Keratinocyte (primary cell): ENCODE data around the gene RHOBTB3. TPM values are rescaled to one million over a fixed set of nuclear protein-coding genes. Genes with fewer than 3 reads are reported as not detected.

Experiments used
- DNase-seq: peaks from one replicate; pipeline ENCODE4 v3.0.0-alpha.2; 2011; ENCODE audit warnings: low read depth, missing footprints, low spot score
- FAIRE-seq: peaks from 2 replicates; lab custom pipeline; 2011; peaks lifted over from hg19 to GRCh38; lab: Jason Lieb, UNC
- H2AFZ ChIP-seq: 2 replicates; pipeline ENCODE4 v1.6.0; 2012; ENCODE audit warnings: low read length, control low read depth, inconsistent platforms; ENCODE audit not compliant: control insufficient read depth
- H3K27ac ChIP-seq: 2 replicates; pipeline ENCODE4 v1.5.1; 2011; ENCODE audit warnings: low read length; ENCODE audit not compliant: control insufficient read depth, insufficient read depth
- H3K27me3 ChIP-seq: 3 replicates; pipeline ENCODE4 v1.6.0; 2011; ENCODE audit warnings: low read length; ENCODE audit not compliant: control insufficient read depth, insufficient read depth; ENCODE audit errors: extremely low read depth
- H3K36me3 ChIP-seq, 2 experiments: 2 replicates in 1 of 2; 3 replicates in 1 of 2; pipeline ENCODE4 v1.5.1; 2011; ENCODE audit warnings: low read length in 2 of 2, mild to moderate bottlenecking in 1 of 2; ENCODE audit not compliant: control insufficient read depth in 2 of 2, insufficient read depth in 2 of 2; ENCODE audit errors: extremely low read depth in 1 of 2
- H3K4me1 ChIP-seq: 3 replicates; pipeline ENCODE4 v1.5.1; 2011; ENCODE audit warnings: low read length; ENCODE audit not compliant: control insufficient read depth, insufficient read depth; ENCODE audit errors: extremely low read depth
- H3K4me2 ChIP-seq: 3 replicates; pipeline ENCODE4 v1.6.0; 2011; ENCODE audit warnings: low read depth, low read length; ENCODE audit not compliant: control insufficient read depth, insufficient read depth; ENCODE audit errors: extremely low read depth
- H3K4me3 ChIP-seq, 3 experiments: fragments of 200-600 bp in 1 of 3; sonication (generic) in 1 of 3; 2 replicates in 2 of 3; 3 replicates in 1 of 3; pipeline ENCODE4 v1.5.1; 2011 to 2016; ENCODE audit warnings: low read length in 3 of 3, mild to moderate bottlenecking in 3 of 3, control low read depth in 2 of 3, inconsistent platforms in 1 of 3, low read depth in 1 of 3, mixed read lengths in 1 of 3, mixed run types in 1 of 3, moderate library complexity in 1 of 3; ENCODE audit not compliant: control insufficient read depth in 2 of 3, insufficient read depth in 2 of 3; ENCODE audit errors: extremely low read depth in 1 of 3
- H3K79me2 ChIP-seq: 2 replicates; pipeline ENCODE4 v1.6.0; 2012; ENCODE audit warnings: low read length; ENCODE audit not compliant: control insufficient read depth, insufficient read depth
- H3K9ac ChIP-seq: 3 replicates; pipeline ENCODE4 v1.6.0; 2011; ENCODE audit warnings: low read length; ENCODE audit not compliant: control insufficient read depth, insufficient read depth; ENCODE audit errors: extremely low read depth
- H3K9me1 ChIP-seq: 3 replicates; pipeline ENCODE4 v1.6.0; 2011; ENCODE audit warnings: low read length; ENCODE audit not compliant: control insufficient read depth, insufficient read depth; ENCODE audit errors: extremely low read depth
- H3K9me3 ChIP-seq: 2 replicates; pipeline ENCODE4 v1.5.1; 2012; ENCODE audit warnings: low read depth, low read length; ENCODE audit not compliant: control insufficient read depth
- H4K20me1 ChIP-seq: 3 replicates; pipeline ENCODE4 v1.6.0; 2011; ENCODE audit warnings: low read length; ENCODE audit not compliant: control insufficient read depth, insufficient read depth; ENCODE audit errors: extremely low read depth
- CTCF ChIP-seq, 3 experiments: IDR thresholded peaks in 1 of 3; conservative IDR thresholded peaks in 1 of 3; optimal IDR thresholded peaks in 1 of 3; 2 replicates in 2 of 3; 3 replicates in 1 of 3; pipeline versions ENCODE3 to v1.5.1; 2011; ENCODE audit warnings: low read length in 3 of 3, mild to moderate bottlenecking in 3 of 3, moderate library complexity in 2 of 3, control low read depth in 1 of 3, inconsistent platforms in 1 of 3; ENCODE audit not compliant: insufficient read depth in 2 of 3; ENCODE audit errors: extremely low read depth in 1 of 3
- EZH2 ChIP-seq: IDR thresholded peaks from one replicate; pipeline ENCODE4 v1.6.1; 2012; ENCODE audit warnings: inconsistent platforms, mild to moderate bottlenecking, low read length, moderate library complexity
- dilution Hi-C: fragments of 300-500 bp; cut with MboI; formaldehyde crosslinking; loops from one replicate; pipeline ENCODE4 v1.7.0; 2020; ENCODE audit warnings: low sequenced_read_pairs; ENCODE audit not compliant: extremely low pct_ligation_motif_present
- polyA plus RNA-seq, 5 experiments: library from polyadenylated mRNA; depleted of rRNA in 3 of 5; stranded (reverse) in 3 of 5; stranded (forward) in 1 of 5; unstranded in 1 of 5; fragments of >200 nt; gene quantifications; 1 replicate in 1 of 5; 2 replicates in 3 of 5; 3 replicates in 1 of 5; pipeline versions ENCODE4 v1.2.1 to v1.2.3, GENCODE V29; 2011 to 2012; ENCODE audit warnings: missing spikeins in 2 of 5, low read depth in 1 of 5, low replicate concordance in 1 of 5

RHOBTB3 gene
- polyA plus RNA-seq, 1 donor (not counting 4 experiments of a cell fraction or from before 2014, with no cell fraction given) = 4.7 TPM

GRCh38 chr5:95721582-95722295 lies 9.4 kb upstream of the RHOBTB3 start:
- TF ChIP-seq EZH2 = no peak
- TF ChIP-seq CTCF (optimal IDR thresholded peaks at IDR 0.05 in 1 of 3, IDR thresholded peaks at IDR 0.05 in 1 of 3, conservative IDR thresholded peaks at IDR 0.05 in 1 of 3; ENCODE audit: extremely low read depth in 1 of 3, insufficient read depth in 2 of 3, low read length in 3 of 3) = no peak
- no peaks in the 10 kb centered on the region for H3K36me3 ChIP-seq
- H3K4me2 ChIP-seq = no peak overlapping the region
- no peaks in the 10 kb centered on the region for H3K9me1 ChIP-seq
- H3K9ac ChIP-seq = no peak overlapping the region
- no peaks in the 10 kb centered on the region for H3K27me3 ChIP-seq
- no peak for DNase-seq
- FAIRE-seq = no peak
- H3K4me3 ChIP-seq = no peak overlapping the region
- no peak overlapping the region for H2AFZ ChIP-seq
- H3K4me1 ChIP-seq = peaks cover 3% of the 10 kb centered on the region
- dilution Hi-C loops = no loop called here
- no peaks in the 10 kb centered on the region for H3K9me3 ChIP-seq
- no peaks in the 10 kb centered on the region for H4K20me1 ChIP-seq
- no peak overlapping the region for H3K27ac ChIP-seq
- no peaks in the 10 kb centered on the region for H3K79me2 ChIP-seq

GRCh38 chr5:95723632-95724369 lies 7.3 kb upstream of the RHOBTB3 start:
- Histone ChIP-seq H3K79me2 (no peaks in the 10 kb centered on the region), H4K20me1 (no peaks in the 10 kb centered on the region), H3K36me3 (no peaks in the 10 kb centered on the region), H3K9me3 (no peaks in the 10 kb centered on the region), H2AFZ (no peak overlapping the region), H3K9me1 (no peaks in the 10 kb centered on the region), H3K4me3 (no peak overlapping the region), H3K27ac (no peak overlapping the region), H3K4me1 (peaks cover 13% of the 10 kb centered on the region), H3K9ac (no peak overlapping the region), H3K27me3 (no peaks in the 10 kb centered on the region), H3K4me2 (no peak overlapping the region)
- no peak for FAIRE-seq
- dilution Hi-C loops = no loop called here
- no peak for DNase-seq
- TF ChIP-seq CTCF (optimal IDR thresholded peaks at IDR 0.05 in 1 of 3, IDR thresholded peaks at IDR 0.05 in 1 of 3, conservative IDR thresholded peaks at IDR 0.05 in 1 of 3; ENCODE audit: extremely low read depth in 1 of 3, insufficient read depth in 2 of 3, low read length in 3 of 3) (no peak), EZH2 (no peak)
